ENCODE data around the gene HNRNPA3. TPM values are rescaled to one million over a fixed set of nuclear protein-coding genes. Genes with fewer than 3 reads are reported as not detected.

Gene HNRNPA3
- total and polyA plus RNA-seq, 4 donors = 155 to 182 (median 166) TPM

DNA sequence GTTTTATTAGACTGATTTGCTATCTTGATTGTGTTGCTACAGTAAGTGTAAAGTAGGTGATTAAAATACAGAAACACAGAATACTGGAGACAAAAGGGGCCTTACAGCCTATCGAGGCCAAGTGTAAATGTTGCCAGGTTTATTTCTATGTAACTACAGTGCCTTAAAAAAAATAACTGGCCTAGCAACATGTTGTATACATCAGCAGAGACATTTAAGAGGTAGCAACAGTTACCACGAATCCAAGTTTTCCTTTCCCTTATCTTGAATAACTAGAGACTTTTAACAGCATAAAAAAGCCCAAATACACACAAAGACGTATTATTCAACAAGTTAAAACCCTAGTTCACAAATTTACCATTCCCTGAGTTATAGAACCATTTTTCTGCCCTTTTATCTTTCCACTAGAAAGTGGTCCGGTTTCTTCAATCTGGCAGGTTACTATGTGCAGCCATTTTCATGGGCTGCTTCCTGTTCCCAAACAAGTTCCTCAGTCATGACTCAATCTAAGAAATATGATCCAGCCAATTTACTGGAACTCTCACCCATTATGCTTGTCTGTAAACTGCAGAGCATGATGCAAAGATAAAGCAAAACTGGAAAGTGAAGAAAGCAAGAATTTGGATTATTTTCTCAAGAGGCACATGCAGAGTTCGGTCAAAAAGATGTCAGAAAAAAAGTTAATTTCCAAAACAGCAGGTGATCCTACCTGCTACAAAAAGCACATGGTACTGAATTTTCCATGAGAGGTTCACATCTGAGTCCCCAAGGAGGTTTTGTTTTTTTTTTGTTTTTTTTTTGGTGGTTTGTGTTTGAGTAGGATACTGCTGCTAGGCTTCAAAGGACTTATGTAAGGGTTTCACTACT, 29.8 kb downstream of the HNRNPA3 start:
- peak overlapping the region; percentile 22 to 83 for H3K27ac ChIP-seq (ENCODE audit: low read depth in 1 of 2, low read length in 1 of 2)

DNA sequence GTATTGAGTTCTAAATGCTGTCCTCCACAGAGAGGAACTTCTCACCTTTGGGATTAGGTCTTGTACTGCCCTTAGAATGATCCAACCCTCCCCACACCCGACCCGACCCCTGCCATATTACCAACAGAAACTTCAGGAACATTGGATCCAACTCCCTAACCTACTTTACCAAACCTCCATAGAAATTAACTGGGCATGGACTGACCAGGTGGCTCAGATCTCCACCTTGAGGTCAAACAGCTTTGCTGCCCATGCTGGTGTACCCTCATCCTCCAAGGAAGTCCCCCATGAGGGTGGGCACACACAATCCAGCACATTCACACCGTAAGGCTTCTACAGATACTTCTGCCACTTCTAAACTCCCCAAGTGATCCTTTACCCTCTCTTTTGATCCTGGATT, 30.5 kb downstream of the HNRNPA3 start:
- H3K27ac ChIP-seq (ENCODE audit: low read depth in 1 of 2, low read length in 1 of 2) = peak overlapping the region; percentile 83 to 89
- H3K36me3 ChIP-seq (ENCODE audit: control insufficient read depth in 4 of 4, insufficient read depth in 4 of 4, low read length in 4 of 4) = peaks cover 0 to 2% (median 0%) of the 10 kb centered on the region in 4 donors
- no peak overlapping the region for H3K4me3 ChIP-seq
- ATAC-seq (ENCODE audit: insufficient read depth, low FRiP score) (no peak), DNase-seq (no peak)
- 88 to 93% methylated on average over 3 of the region's 3 CpGs for WGBS, 2 donors
- TF ChIP-seq, protein P1, sequence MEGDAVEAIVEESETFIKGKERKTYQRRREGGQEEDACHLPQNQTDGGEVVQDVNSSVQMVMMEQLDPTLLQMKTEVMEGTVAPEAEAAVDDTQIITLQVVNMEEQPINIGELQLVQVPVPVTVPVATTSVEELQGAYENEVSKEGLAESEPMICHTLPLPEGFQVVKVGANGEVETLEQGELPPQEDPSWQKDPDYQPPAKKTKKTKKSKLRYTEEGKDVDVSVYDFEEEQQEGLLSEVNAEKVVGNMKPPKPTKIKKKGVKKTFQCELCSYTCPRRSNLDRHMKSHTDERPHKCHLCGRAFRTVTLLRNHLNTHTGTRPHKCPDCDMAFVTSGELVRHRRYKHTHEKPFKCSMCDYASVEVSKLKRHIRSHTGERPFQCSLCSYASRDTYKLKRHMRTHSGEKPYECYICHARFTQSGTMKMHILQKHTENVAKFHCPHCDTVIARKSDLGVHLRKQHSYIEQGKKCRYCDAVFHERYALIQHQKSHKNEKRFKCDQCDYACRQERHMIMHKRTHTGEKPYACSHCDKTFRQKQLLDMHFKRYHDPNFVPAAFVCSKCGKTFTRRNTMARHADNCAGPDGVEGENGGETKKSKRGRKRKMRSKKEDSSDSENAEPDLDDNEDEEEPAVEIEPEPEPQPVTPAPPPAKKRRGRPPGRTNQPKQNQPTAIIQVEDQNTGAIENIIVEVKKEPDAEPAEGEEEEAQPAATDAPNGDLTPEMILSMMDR (IDR thresholded peaks at IDR 0.05; ENCODE audit: control extremely low read depth, extremely low read depth) = no peak
- H3K9me3 ChIP-seq (ENCODE audit: control insufficient read depth in 4 of 4, insufficient read depth in 3 of 4, low read length in 3 of 4) = no peaks in the 10 kb centered on the region
- H3K9ac ChIP-seq (ENCODE audit: insufficient read depth in 1 of 2, low read length in 2 of 2) = peak overlapping the region in 1 of 2 donors; percentile 81
- no peaks in the 10 kb centered on the region for H3K27me3 ChIP-seq (ENCODE audit: control insufficient read depth in 3 of 3, insufficient read depth in 3 of 3, low read length in 2 of 3)
- H3K4me1 ChIP-seq (ENCODE audit: control insufficient read depth in 5 of 5, insufficient read depth in 5 of 5, low read length in 5 of 5) = peaks cover 26 to 66% (median 34%) of the 10 kb centered on the region in 5 donors

More for the DNA sequence above, 29.8 kb downstream of the HNRNPA3 start:
- no peak overlapping the region for H3K4me3 ChIP-seq
- no peaks in the 10 kb centered on the region for H3K27me3 ChIP-seq (ENCODE audit: control insufficient read depth in 3 of 3, insufficient read depth in 3 of 3, low read length in 2 of 3)
- DNase-seq (peak; percentile 55 to 93 (median 92)), ATAC-seq (ENCODE audit: insufficient read depth, low FRiP score) (peak; percentile 76)
- no peaks in the 10 kb centered on the region for H3K9me3 ChIP-seq (ENCODE audit: control insufficient read depth in 4 of 4, insufficient read depth in 3 of 4, low read length in 3 of 4)
- H3K4me1 ChIP-seq (ENCODE audit: control insufficient read depth in 5 of 5, insufficient read depth in 5 of 5, low read length in 5 of 5) = peaks cover 27 to 67% (median 29%) of the 10 kb centered on the region in 5 donors
- 25 to 51% methylated on average over 5 of the region's 5 CpGs for WGBS, 2 donors
- H3K36me3 ChIP-seq (ENCODE audit: control insufficient read depth in 4 of 4, insufficient read depth in 4 of 4, low read length in 4 of 4) = peaks cover 0 to 2% (median 0%) of the 10 kb centered on the region in 4 donors
- H3K9ac ChIP-seq (ENCODE audit: insufficient read depth in 1 of 2, low read length in 2 of 2) = peak overlapping the region in 1 of 2 donors; percentile 81
- TF ChIP-seq, protein P1 (IDR thresholded peaks at IDR 0.05; ENCODE audit: control extremely low read depth, extremely low read depth) = no peak

DNA sequence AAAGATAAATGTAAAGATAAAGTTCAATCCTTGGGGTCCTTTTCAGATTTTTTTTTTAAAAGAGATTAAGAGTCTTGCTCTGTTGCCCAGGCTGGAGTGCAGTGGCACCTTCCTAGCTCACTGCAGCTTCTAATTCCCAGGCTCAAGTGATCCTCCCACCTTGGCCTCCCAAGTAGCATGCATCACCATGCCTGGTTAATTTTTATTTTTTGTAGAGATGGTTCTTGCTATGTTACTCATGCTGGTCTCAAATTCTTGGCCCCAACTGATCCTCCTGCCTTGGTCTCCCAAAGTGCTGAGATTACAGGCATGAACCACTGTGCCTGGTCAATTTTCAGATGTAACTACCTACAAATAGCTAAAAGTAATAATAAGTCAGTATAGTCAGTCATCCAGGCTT, 30.9 kb downstream of the HNRNPA3 start:
- H3K9ac ChIP-seq (ENCODE audit: insufficient read depth in 1 of 2, low read length in 2 of 2) = peak overlapping the region in 1 of 2 donors; percentile 81
- DNase-seq = no peak
- H3K9me3 ChIP-seq (ENCODE audit: control insufficient read depth in 4 of 4, insufficient read depth in 3 of 4, low read length in 3 of 4) = no peaks in the 10 kb centered on the region
- TF ChIP-seq, protein P1 (IDR thresholded peaks at IDR 0.05; ENCODE audit: control extremely low read depth, extremely low read depth) = no peak
- ATAC-seq (ENCODE audit: insufficient read depth, low FRiP score) = no peak
- H3K36me3 ChIP-seq (ENCODE audit: control insufficient read depth in 4 of 4, insufficient read depth in 4 of 4, low read length in 4 of 4) = peaks cover 0 to under 1% (median 0%) of the 10 kb centered on the region in 4 donors
- H3K4me3 ChIP-seq = no peak overlapping the region
- H3K27me3 ChIP-seq (ENCODE audit: control insufficient read depth in 3 of 3, insufficient read depth in 3 of 3, low read length in 2 of 3) = no peaks in the 10 kb centered on the region
- H3K4me1 ChIP-seq (ENCODE audit: control insufficient read depth in 5 of 5, insufficient read depth in 5 of 5, low read length in 5 of 5) = peaks cover 25 to 62% (median 36%) of the 10 kb centered on the region in 5 donors
- peak overlapping the region; percentile 83 to 89 for H3K27ac ChIP-seq (ENCODE audit: low read depth in 1 of 2, low read length in 1 of 2)
